HL-60 (cell line): Measurements from ENCODE around the gene CD58.

Experiments used
- DNase-seq, 2 experiments: peaks; one replicate each; pipeline ENCODE4 v3.0.0-alpha.2; 2010 to 2020; ENCODE audit warnings: low read depth in 1 of 2, low spot score in 1 of 2
- H3K27ac ChIP-seq: fragments of 250-450 bp; sonication (Bioruptor Pico); replicated peaks from 2 replicates; pipeline ENCODE4 v1.5.1; 2020; ENCODE audit warnings: mild to moderate bottlenecking, moderate library complexity
- H3K27me3 ChIP-seq: fragments of 250-450 bp; sonication (Bioruptor Pico); 2 replicates; pipeline ENCODE4 v1.5.1; 2021; ENCODE audit warnings: mild to moderate bottlenecking, moderate library complexity; ENCODE audit not compliant: insufficient read depth, poor library complexity, severe bottlenecking
- H3K4me3 ChIP-seq: replicated peaks from 2 replicates; pipeline ENCODE4 v1.5.1; 2011; ENCODE audit warnings: mild to moderate bottlenecking, control low read depth, low read length; ENCODE audit not compliant: insufficient read depth
- CTCF ChIP-seq: IDR thresholded peaks from one replicate; pipeline ENCODE4 v1.5.1; 2011; ENCODE audit warnings: low read length, control low read depth, inconsistent platforms; ENCODE audit not compliant: insufficient read depth
- GABPA ChIP-seq: IDR thresholded peaks from 2 replicates; pipeline ENCODE4 v1.6.1; 2012; ENCODE audit warnings: low read depth
- POLR2AphosphoS5 ChIP-seq: IDR thresholded peaks from 2 replicates; pipeline ENCODE4 v1.6.1; 2012; ENCODE audit warnings: low read depth
- REST ChIP-seq: IDR thresholded peaks from 2 replicates; pipeline ENCODE4 v1.6.1; 2012; ENCODE audit warnings: low read depth; ENCODE audit not compliant: insufficient replicate concordance
- SPI1 ChIP-seq: IDR thresholded peaks from 2 replicates; pipeline ENCODE4 v1.6.1; 2012; ENCODE audit warnings: low read depth, mild to moderate bottlenecking, borderline replicate concordance

The CD58 gene

GRCh38 chr1:116506132-116507004 is 64.5 kb downstream of the CD58 start:
- no peak overlapping the region for H3K4me3 ChIP-seq
- no peak for DNase-seq
- no peaks in the 10 kb centered on the region for H3K27me3 ChIP-seq
- TF ChIP-seq REST (no peak), GABPA (no peak), POLR2AphosphoS5 (no peak), CTCF (no peak), SPI1 (no peak)
- H3K27ac ChIP-seq: peak overlapping the region; percentile 84

GRCh38 chr1:116504308-116505156 is 66.3 kb downstream of the CD58 start:
- TF ChIP-seq POLR2AphosphoS5 (peak; percentile 97), CTCF (no peak), SPI1 (peak; percentile 84; the same call in 1 of the 2 replicates), REST (no peak), GABPA (peak; percentile 53; the same call in 1 of the 2 replicates)
- H3K27me3 ChIP-seq: no peaks in the 10 kb centered on the region
- peak; percentile 97 to 99 for DNase-seq
- H3K4me3 ChIP-seq: no peak overlapping the region
- peak overlapping the region; percentile 84 for H3K27ac ChIP-seq

GRCh38 chr1:116503546-116504307 is 67.1 kb downstream of the CD58 start:
- peak; percentile 55 to 67 for DNase-seq
- peak overlapping the region; percentile 65 for H3K27ac ChIP-seq
- H3K4me3 ChIP-seq: no peak overlapping the region
- no peaks in the 10 kb centered on the region for H3K27me3 ChIP-seq
- TF ChIP-seq CTCF (no peak), POLR2AphosphoS5 (no peak), SPI1 (no peak), GABPA (no peak), REST (no peak)
